Lower leg skin (tissue), 4 donors: Measurements from ENCODE around the gene SULT4A1. TPM values are rescaled to one million over a fixed set of nuclear protein-coding genes. Genes with fewer than 3 reads are reported as not detected.
"Not testable (repeated sequence)": the region's sequence is repeated elsewhere in the genome, so short reads cannot be mapped to it uniquely, and the experiment has no call there.

Source experiments
- DNase-seq, 2 donors: peaks; one replicate each; pipeline ENCODE4 v3.0.0-alpha.2; 2019; ENCODE audit warnings: low spot score in 2 of 2
- H3K4me3 ChIP-seq: fragments of 200-600 bp; sonication (generic); 2 replicates; pipeline ENCODE4 v1.5.1; 2017; ENCODE audit warnings: mild to moderate bottlenecking, low read depth; ENCODE audit not compliant: poor library complexity, severe bottlenecking
- CTCF ChIP-seq, 3 donors: fragments of 450-650 bp; IDR thresholded peaks; one replicate each; pipeline ENCODE4 v1.5.1; 2016; ENCODE audit warnings: antibody characterized with exemption in 3 of 3, mild to moderate bottlenecking in 3 of 3, moderate library complexity in 2 of 3
- POLR2A ChIP-seq, 2 donors: fragments of 450-650 bp; IDR thresholded peaks; one replicate each; pipeline ENCODE4 v1.6.1; 2016 to 2017; ENCODE audit warnings: antibody characterized with exemption in 2 of 2, mild to moderate bottlenecking in 1 of 2, moderate library complexity in 1 of 2
- WGBS, 2 donors: methylation state at CpG; one replicate each; pipeline ENCODE4 v1.1.5; 2018; 5-methylcytosine and 5-hydroxymethylcytosine counted together
- intact Hi-C: fragments of 100-400 bp; cut with DNase I; formaldehyde crosslinking; loops from one replicate; pipeline ENCODE4 v1.15.0; 2023; ENCODE audit warnings: low total_unique reads
- total RNA-seq, 4 donors: library from RNA; depleted of rRNA; stranded (reverse); fragments of >200 nt; gene quantifications; one replicate each; pipeline ENCODE4 v1.1.0, GENCODE V29; 2016

Gene SULT4A1
- total RNA-seq, 4 donors from 2014 or later = not detected

DNA sequence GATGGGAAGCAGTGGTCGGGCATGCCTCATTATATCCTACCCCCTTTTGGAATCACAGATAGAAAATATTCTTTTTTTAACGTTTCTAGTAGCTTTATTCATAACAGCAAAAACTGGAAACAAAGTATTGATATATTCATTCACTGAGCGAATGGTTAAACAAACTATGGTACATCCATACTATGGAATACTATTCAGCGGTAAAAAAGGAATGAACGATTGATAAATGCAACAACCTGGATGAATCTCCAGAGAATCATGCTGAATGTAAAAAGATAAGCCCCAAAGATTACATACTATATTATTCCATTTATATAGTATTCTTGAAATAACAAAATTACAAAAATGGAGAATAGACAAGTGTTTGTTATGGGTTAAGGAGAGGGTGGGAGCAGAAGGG lies 7.5 kb upstream of the SULT4A1 start:
- TF ChIP-seq CTCF (IDR thresholded peaks at IDR 0.05) = no peak
- no peak for TF ChIP-seq POLR2A (IDR thresholded peaks at IDR 0.05)
- no peak overlapping the region for H3K4me3 ChIP-seq
- DNase-seq = no peak
- intact Hi-C loops = no loop called here
- 91% methylated on average over 5 of the region's 5 CpGs for WGBS, 2 donors

GRCh38 chr22:43869001-43869400 lies 6.7 kb upstream of the SULT4A1 start:
- DNase-seq = peak in 1 of 2 donors; percentile 31
- intact Hi-C loops, H3K4me3 ChIP-seq: not testable (repeated sequence)
- WGBS, 2 donors = 73 to 75% methylated on average over 4 of the region's 4 CpGs

DNA sequence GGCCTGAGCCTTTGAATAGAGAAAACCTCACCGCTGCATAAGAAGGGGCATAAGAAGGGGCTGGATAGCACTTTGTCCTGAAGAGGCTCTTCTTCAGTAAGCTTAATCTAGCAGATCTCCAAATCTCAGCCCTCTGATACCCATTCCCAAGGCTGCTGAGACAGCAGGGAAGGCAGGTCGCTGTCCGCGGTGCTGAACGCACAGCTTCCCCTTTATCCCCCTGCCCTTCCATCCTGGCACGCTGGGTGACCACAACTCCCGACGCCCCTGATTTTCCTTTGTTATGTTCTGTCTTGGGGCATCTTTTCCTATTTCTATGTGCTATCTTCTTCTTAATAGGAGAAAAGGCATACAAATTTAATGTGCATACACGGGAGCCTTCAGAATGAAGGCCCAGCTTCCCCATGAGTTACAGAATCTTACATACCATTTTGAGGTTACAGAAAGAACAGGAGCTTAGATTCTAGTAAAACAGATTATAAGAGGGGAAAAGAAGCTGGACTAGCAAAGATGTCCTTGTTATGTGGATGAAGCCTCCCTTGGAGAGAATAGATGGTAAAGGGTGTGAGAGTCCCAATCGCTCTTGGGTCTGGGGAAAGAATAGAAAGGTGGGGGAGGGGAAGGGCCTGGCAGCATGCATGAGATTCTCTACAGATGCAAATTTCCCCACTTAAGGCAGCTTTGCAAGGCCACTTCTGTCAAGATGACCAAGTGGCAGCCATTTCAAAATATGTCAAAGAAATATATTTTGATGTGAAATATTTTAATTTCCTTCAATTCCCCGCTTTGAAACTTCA lies 5.7 kb upstream of the SULT4A1 start:
- TF ChIP-seq CTCF (IDR thresholded peaks at IDR 0.05) (no peak), POLR2A (IDR thresholded peaks at IDR 0.05) (no peak)
- intact Hi-C loops = no loop called here
- no peak overlapping the region for H3K4me3 ChIP-seq
- WGBS, 2 donors = 11 to 12% methylated on average over 11 of the region's 11 CpGs
- peak in 1 of 2 donors; percentile 84 for DNase-seq

- H3K4me3 ChIP-seq = no peak overlapping the region
- 72 to 79% methylated on average over 11 of the region's 11 CpGs for WGBS, 2 donors
- DNase-seq = no peak
- no peak for TF ChIP-seq POLR2A (IDR thresholded peaks at IDR 0.05)
- TF ChIP-seq CTCF (IDR thresholded peaks at IDR 0.05) = no peak
- intact Hi-C loops = no loop called here
These were observed 529 bp upstream of the SULT4A1 start for GRCh38 chr22:43862882-43863202.

DNA sequence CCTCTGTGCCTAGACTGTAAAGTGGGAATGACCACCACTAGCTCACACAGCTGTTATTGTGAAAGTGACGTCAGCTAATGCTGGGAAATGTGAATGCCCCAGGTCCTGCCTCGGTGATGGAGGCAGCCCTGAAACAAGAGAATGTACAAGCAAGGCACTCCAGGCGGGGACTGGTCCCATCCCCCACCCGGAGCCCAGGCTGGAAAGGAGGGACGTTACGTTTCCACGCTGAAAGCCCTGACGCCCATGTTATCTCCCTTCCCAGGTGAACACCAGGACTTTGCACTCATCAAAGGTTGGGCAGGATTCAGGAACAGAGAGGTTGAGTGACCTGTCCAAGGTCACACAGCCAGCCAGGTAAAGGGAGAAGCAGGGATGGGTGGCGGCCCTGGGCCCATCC lies 784 bp downstream of the SULT4A1 start:
- H3K4me3 ChIP-seq = no peak overlapping the region
- intact Hi-C loops = no loop called here
- 39 to 59% methylated on average over 9 of the region's 9 CpGs for WGBS, 2 donors
- TF ChIP-seq CTCF (IDR thresholded peaks at IDR 0.05) (no peak), POLR2A (IDR thresholded peaks at IDR 0.05) (no peak)
- DNase-seq = peak in 1 of 2 donors; percentile 70

GRCh38 chr22:43860831-43861230 lies 1.5 kb downstream of the SULT4A1 start:
- TF ChIP-seq CTCF (IDR thresholded peaks at IDR 0.05) (no peak), POLR2A (IDR thresholded peaks at IDR 0.05) (no peak)
- 72 to 74% methylated on average over 12 of the region's 12 CpGs for WGBS, 2 donors
- no peak overlapping the region for H3K4me3 ChIP-seq
- intact Hi-C loops = no loop called here
- peak in 1 of 2 donors; percentile 61 for DNase-seq
